GM19043 (cell line): ENCODE results near the gene PLEKHA4.
"Not testable (repeated sequence)": the region's sequence is repeated elsewhere in the genome, so short reads cannot be mapped to it uniquely, and the experiment has no call there.

Experiments used
- ATAC-seq: cut with Tn5 transposase; IDR thresholded peaks from one replicate; pipeline ENCODE4 v1.9.1; 2021; ENCODE audit warnings: low read depth; ENCODE audit not compliant: unreplicated experiment

Gene PLEKHA4

GRCh38 chr19:48867746-48868113 is 687 bp downstream of the PLEKHA4 start:
- no peak for ATAC-seq

- no peak for ATAC-seq
Observed at GRCh38 chr19:48867123-48867745, 1.2 kb downstream of the PLEKHA4 start.

DNA sequence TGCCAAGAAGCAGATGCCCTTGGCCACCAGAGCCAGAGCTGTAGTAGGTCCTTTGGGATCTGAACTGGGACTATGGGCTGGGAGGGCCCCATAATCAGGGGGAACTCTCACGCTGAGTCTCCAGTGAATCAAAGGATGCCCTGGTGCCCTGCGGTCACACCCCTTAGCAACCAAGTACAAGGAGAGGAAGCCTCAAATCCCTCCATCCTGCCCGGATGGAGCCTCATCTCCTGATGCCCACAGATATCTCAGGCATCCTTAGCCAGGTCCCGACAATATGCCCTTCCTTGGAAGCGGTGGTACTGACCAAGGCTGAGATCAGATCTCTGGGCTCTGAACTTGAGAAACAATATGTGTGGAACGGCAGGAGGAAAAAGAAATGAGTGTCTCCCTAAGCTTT is 1.7 kb downstream of the PLEKHA4 start:
- ATAC-seq, result no peak

DNA sequence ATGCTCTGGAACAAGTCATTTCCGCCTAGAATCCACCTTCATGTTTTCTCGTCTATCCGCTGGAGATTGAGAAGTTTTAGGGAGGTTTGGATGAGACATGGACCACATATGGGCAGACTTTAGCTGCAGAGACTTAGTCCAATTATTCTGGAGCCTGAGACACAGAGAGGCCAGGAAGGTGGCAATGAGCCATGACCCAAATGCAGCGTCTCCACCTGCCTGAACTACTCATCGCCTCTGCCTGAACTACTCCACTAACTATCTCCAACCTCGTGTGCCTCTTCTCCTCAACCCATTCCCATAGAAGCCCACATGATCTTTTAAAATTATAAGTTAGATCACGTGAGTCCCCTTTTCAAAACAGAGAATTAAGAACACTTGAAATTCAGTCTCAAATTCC is 5.6 kb downstream of the PLEKHA4 start:
- ATAC-seq, result no peak

DNA sequence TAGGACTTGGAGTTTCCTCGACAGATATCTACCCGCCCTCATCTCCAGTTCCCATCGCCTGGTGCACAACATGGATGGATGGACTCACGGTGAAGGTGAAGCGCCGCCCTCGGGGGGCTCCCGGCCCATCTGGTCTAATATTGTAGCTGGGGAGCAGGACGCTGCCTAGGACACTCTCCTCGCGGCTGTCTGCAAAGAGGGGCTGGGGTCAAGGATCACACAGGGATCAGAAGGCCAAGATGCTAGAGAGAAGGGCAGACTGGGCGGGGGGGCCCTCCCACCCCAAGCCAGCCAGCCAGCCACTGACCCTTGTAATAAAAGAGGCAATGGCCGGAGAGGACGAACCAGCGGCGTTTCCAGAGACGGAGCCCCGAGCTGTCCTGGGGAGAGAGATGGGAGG is 7.1 kb downstream of the PLEKHA4 start:
- ATAC-seq, result no peak

GRCh38 chr19:48859711-48860572 is 8.5 kb downstream of the PLEKHA4 start:
- peak; percentile 74 for ATAC-seq

GRCh38 chr19:48858984-48859710 is 9.3 kb downstream of the PLEKHA4 start:
- peak; percentile 55 for ATAC-seq

- ATAC-seq, result no peak
Observed at GRCh38 chr19:48856921-48857320, 11.5 kb downstream of the PLEKHA4 start.

DNA sequence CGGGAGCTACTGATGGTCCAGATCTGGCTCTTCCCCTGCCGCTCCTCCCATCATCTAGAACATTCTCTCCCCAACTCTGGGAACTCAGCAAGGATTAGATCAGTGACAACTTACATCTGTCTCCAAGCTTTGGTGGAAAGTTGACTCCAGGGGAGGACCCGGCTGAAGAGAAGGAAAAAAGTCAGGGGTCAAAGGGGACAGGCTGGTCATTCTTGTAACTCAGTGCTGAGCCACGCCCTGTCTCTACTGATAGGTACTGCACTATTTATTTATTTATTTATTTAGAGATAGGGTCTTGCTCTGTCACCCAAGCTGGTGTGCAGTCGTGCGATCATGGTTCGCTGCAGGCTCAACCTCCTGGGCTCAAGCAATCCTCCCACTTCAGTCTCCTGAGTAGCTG is 14.3 kb downstream of the PLEKHA4 start:
- ATAC-seq, result no peak

- ATAC-seq, result no peak
Observed at GRCh38 chr19:48853483-48853882, 14.9 kb downstream of the PLEKHA4 start.

DNA sequence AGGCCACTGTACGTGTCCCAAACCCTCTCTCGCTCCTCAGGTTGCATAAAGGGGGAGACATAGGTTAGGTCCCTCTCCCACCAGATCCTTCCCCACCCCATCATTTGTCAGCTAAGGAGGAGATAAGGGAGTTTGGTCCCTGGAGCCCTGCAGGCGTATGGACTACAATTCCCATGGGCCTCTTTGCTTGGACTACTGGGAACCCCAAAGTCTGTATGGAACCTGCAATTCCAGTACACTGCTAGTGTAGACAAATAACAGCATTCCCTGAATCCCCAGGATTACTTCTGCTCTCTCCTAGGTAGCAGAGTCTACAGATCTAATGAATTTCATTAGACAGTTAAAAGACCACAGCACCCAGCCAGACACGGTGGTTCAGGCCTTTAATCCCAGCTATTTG is 16.1 kb downstream of the PLEKHA4 start:
- no peak for ATAC-seq

DNA sequence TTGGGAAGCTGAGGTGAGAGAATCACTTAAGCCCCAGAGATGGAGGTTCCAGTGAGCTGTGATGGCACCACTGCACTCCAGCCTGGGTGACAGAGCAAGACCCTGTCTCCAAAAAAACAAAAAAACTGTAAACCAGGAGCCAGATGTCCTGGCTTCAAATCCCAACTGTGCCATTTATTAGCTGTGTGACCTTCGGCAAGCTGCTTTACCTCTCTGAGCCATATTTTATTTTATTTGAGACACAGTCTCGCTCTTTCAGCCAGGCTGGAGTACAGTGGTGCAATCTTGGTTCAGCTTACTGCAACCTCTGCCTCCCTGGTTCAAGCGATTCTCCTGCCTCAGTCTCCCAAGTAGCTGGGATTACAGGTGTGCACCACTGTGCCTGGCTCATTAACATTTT is 21.8 kb downstream of the PLEKHA4 start:
- ATAC-seq, result not testable (repeated sequence)

DNA sequence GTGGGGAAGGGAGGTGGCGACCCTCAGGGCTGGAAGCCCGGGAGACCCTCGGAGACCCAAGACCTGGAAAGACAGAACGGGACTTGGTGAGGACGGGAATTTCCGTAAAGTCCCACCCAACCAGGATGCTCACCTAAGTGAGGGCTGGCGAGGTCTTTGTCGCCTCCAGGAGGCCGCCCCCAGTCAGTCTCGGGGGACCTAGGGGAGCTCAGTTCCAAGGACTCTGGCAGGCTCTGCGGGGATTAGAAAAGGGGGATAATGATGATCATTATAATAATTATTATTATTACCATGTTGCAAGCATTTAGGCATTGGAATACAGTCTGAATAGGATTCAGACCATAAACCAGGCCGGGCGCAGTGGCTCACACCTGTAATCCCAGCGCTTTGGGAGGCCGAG is 23.0 kb downstream of the PLEKHA4 start:
- ATAC-seq, result no peak

DNA sequence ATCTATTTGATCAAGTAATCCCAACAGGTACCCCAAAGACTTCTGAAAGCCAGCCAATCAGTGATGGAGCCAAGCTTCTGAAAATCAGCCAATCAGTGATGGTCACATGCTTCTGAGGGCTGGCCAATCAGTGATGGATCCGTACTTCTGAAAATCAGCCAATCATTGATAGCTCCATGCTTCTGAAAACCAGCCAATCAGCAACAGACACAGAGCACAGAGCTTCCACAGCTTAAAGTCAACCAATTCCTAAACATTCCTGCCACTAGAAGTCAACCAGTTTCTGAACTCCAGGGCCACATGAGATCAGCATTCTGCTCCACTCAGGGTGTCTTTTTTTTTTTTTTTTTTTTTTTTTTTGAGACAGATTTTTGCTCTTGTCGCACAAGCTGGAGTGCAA is 23.9 kb downstream of the PLEKHA4 start:
- ATAC-seq, result no peak

DNA sequence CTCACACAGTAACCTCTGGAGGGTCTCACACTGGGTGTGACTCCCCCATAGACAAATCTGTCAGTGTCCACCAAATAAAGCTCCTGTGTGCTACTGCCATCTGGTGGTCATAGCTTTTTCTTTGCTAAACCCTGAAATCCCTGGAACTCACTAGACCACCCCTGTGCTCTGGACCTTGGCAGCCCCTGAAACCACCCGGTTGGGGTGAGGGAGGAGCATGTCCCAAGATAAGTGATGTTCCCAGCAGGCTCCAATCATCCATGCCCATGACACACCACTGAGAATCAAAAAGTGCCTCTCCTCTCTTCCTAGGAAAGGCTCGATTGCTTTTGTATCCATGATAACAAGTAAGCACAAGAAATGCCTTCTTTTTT is 25.6 kb downstream of the PLEKHA4 start:
- no peak for ATAC-seq

DNA sequence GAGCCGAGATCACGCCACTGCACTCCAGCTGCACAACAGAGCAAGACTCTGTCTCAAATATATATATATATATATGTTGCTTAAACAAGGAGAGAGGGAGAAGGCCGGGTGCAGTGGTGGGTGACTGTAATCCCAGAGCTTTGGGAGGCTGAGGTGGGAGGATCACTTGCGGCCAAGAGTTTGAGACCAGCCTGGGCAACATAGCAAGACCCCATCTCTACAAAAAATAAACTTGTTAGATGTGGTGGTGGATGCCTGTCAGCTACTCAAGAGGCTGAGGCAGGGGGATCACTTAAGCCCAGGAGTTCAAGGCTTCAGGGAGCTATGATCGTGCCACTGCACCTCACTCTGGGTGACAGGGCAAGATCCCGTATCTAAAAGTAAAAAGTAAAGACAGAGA is 26.8 kb downstream of the PLEKHA4 start:
- ATAC-seq, result no peak

GRCh38 chr19:48841047-48841446 is 27.4 kb downstream of the PLEKHA4 start:
- no peak for ATAC-seq

DNA sequence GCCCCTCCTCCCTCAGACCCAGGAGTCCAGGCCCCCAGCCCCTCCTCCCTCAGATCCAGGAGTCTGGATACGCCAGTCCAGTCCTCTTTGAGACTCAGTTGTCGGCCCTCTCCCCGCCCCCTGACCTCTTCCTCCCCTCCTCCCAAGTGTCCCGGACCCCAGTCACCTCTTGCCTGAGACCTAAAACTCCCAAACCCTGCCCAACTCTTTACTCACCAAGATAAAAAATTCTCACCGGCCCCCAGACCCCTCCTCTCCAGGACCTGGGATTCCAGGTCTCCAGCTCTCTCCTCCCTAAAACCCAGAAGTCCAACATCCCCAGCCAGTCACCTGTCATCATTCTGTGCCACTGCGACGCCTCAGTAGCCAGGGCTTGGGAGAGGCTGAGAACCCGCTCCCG is 30.7 kb downstream of the PLEKHA4 start:
- no peak for ATAC-seq

DNA sequence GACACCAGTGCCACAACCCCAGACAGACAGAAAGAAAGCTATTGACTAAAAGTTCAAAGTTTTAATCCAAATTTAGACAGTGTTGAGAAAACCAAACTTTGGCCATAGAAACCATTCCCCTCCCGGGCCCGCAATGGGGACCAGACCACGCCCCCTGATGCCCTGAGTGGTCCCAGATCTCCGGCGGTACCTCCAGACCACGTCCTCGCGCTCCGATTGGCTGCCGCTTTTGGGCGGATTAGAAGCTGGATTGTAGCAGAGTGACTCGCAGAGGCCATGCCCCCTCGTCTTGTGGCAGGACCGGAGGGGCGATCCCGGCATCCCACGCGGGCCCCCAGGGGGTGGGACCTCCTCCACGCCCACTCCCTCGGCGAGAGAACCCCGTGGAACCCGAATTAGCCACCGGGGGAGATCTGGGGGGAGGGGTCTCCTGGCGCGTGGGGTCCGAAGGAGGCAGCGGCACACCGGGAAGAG is 31.3 kb downstream of the PLEKHA4 start:
- no peak for ATAC-seq

DNA sequence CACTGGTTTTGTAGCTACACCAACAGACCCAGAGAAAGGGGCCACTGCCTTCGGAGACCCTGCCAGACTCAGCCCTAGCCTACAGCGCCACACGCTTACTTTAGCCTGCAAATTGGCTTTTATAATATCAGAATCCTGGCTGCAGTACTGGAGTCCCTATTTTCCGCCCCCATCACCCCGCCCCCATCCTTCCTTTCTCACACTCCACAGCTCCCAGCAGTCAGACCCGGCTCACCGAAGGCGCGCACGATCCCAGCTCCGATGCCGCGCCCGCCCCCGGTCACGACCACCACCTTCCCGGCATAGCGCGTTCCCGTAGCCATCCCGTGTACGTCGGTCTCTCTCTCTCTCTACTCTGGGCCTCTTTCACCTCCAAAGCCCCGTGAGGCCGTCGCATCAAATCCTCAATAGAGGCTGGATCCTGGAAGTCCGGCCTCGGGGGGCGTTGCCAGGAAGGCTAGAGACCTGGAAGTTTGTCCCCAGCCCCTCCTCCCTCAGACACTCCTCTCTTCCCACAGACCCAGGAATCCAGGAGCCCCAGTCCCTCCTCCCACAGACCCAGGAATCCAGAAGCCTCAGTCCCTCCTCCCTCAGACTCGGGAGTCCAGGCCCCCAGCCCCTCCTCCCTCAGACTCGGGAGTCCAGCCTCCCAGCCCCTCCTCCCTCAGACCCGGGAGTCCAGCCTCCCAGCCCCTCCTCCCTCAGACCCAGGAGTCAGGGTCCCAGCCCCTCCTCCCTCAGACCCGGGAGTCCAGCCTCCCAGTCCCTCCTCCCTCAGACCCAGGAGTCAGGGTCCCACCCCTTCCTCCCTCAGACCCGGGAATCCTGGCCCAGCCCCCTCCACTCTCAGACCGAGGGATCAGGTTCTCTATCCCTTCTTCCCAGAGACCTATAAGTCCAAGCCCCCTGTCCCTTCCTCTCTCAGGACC is 32.1 kb downstream of the PLEKHA4 start, which contains the start of gene HSD17B14:
TSS of gene HSD17B14 (minus strand) at position 403 of the 929 bp plus-strand sequence. CDS start at position 323, 80 bp downstream.
- ATAC-seq, result no peak
